RWPE2 (cell line): Measurements from ENCODE around the gene PITPNM3.

ENCODE experiments used
- ATAC-seq: fragments of 200-7000 bp; cut with Tn5 transposase; 3 replicates; pipeline ENCODE4 v1.9.1; 2021; ENCODE audit warnings: low read depth
- DNase-seq: peaks from one replicate; pipeline ENCODE4 v3.0.0-alpha.2; 2020; ENCODE audit warnings: low spot score
- H3K27ac ChIP-seq: fragments of 450-650 bp; 2 replicates; pipeline ENCODE4 v1.5.1; 2017; ENCODE audit warnings: mild to moderate bottlenecking; ENCODE audit not compliant: poor library complexity, severe bottlenecking
- H3K27me3 ChIP-seq: fragments of 250-450 bp; sonication (Bioruptor Pico); 2 replicates; pipeline ENCODE4 v1.5.1; 2021; ENCODE audit warnings: mild to moderate bottlenecking, moderate library complexity; ENCODE audit not compliant: insufficient read depth, poor library complexity, severe bottlenecking
- H3K36me3 ChIP-seq: fragments of 250-450 bp; sonication (Bioruptor Pico); 2 replicates; pipeline ENCODE4 v1.5.1; 2020; ENCODE audit warnings: low read depth, mild to moderate bottlenecking, moderate library complexity
- H3K4me1 ChIP-seq: fragments of 250-450 bp; sonication (Bioruptor Pico); 2 replicates; pipeline ENCODE4 v1.5.1; 2021; ENCODE audit warnings: mild to moderate bottlenecking, moderate library complexity; ENCODE audit not compliant: insufficient read depth, poor library complexity, severe bottlenecking
- H3K4me3 ChIP-seq: fragments of 250-450 bp; sonication (Bioruptor Pico); 2 replicates; pipeline ENCODE4 v1.5.1; 2021; ENCODE audit warnings: mild to moderate bottlenecking, moderate library complexity; ENCODE audit not compliant: severe bottlenecking
- H3K9me3 ChIP-seq: fragments of 250-450 bp; sonication (Bioruptor Pico); 2 replicates; pipeline ENCODE4 v1.5.1; 2021; ENCODE audit warnings: mild to moderate bottlenecking, moderate library complexity; ENCODE audit not compliant: severe bottlenecking
- TF ChIP-seq, protein P1 (sequence below): fragments of 450-650 bp; IDR thresholded peaks from one replicate; pipeline ENCODE4 v1.5.1; 2017; ENCODE audit warnings: mild to moderate bottlenecking, moderate library complexity; ENCODE audit not compliant: poor library complexity, severe bottlenecking

Gene PITPNM3

GRCh38 chr17:6508016-6508415, 48.3 kb downstream of the PITPNM3 start:
- no peaks in the 10 kb centered on the region for H3K9me3 ChIP-seq
- ATAC-seq (no peak), DNase-seq (no peak)
- TF ChIP-seq, protein P1, sequence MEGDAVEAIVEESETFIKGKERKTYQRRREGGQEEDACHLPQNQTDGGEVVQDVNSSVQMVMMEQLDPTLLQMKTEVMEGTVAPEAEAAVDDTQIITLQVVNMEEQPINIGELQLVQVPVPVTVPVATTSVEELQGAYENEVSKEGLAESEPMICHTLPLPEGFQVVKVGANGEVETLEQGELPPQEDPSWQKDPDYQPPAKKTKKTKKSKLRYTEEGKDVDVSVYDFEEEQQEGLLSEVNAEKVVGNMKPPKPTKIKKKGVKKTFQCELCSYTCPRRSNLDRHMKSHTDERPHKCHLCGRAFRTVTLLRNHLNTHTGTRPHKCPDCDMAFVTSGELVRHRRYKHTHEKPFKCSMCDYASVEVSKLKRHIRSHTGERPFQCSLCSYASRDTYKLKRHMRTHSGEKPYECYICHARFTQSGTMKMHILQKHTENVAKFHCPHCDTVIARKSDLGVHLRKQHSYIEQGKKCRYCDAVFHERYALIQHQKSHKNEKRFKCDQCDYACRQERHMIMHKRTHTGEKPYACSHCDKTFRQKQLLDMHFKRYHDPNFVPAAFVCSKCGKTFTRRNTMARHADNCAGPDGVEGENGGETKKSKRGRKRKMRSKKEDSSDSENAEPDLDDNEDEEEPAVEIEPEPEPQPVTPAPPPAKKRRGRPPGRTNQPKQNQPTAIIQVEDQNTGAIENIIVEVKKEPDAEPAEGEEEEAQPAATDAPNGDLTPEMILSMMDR: no peak
- H3K36me3 ChIP-seq: no peaks in the 10 kb centered on the region
- no peaks in the 10 kb centered on the region for H3K27me3 ChIP-seq
- peak overlapping the region; percentile 89 for H3K27ac ChIP-seq
- no peak overlapping the region for H3K4me3 ChIP-seq
- H3K4me1 ChIP-seq: peaks cover 21% of the 10 kb centered on the region

DNA sequence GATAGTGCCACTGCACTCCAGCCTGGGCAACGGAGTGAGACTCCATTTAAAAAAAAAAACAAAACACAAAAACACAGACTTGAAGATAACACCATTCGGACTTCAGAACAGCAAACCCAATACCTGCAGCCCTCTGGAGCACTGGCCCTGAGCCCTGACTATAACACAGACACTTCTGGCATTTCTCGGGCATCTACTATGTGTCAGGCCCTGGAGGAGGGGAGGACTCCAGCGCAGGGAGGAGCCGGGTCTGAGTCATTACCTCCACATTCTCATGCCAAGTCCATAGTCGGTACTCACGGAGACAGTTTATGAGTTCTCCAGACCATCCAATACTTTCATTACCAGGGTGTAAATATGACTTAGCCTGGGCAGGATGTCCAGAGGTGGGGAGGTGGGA, 48.8 kb downstream of the PITPNM3 start:
- Histone ChIP-seq H3K9me3 (no peaks in the 10 kb centered on the region), H3K4me3 (no peak overlapping the region), H3K4me1 (peaks cover 21% of the 10 kb centered on the region), H3K27ac (peak overlapping the region; percentile 89), H3K27me3 (no peaks in the 10 kb centered on the region), H3K36me3 (no peaks in the 10 kb centered on the region)
- DNase-seq: peak; percentile 87
- TF ChIP-seq, protein P1: no peak
- peak; percentile 89 for ATAC-seq

DNA sequence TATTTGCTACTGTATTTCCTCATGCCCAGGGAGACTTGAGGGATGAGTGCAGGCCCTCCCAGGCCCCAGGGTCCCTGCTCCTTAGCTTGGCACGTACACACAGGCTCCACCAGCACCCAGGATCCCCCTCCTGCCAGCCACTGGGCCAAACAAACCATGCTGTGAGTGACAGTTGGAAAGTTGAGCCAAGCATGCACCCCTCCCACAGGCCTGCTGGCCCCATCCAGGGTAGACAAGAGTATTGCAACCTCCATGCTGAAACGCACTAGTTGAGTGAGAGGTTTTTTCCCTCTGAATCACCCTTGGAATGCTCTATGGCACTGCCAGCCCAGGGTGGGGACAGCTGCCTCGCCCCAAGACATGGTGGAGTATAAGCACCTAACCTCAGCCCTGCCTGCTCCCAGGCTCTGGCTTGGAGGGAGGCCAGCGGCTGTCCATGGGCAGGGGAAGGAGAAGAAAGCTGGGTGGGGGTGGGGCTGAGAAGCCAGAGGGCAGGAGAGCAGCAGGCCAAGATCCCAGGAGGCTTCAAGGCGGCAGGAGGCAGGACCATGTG, 49.6 kb downstream of the PITPNM3 start:
- H3K4me1 ChIP-seq: peaks cover 21% of the 10 kb centered on the region
- H3K27ac ChIP-seq: peak overlapping the region; percentile 89
- H3K27me3 ChIP-seq: no peaks in the 10 kb centered on the region
- no peak overlapping the region for H3K4me3 ChIP-seq
- peak; percentile 87 for ATAC-seq
- no peaks in the 10 kb centered on the region for H3K36me3 ChIP-seq
- no peaks in the 10 kb centered on the region for H3K9me3 ChIP-seq
- TF ChIP-seq, protein P1: no peak
- DNase-seq: peak; percentile 91

DNA sequence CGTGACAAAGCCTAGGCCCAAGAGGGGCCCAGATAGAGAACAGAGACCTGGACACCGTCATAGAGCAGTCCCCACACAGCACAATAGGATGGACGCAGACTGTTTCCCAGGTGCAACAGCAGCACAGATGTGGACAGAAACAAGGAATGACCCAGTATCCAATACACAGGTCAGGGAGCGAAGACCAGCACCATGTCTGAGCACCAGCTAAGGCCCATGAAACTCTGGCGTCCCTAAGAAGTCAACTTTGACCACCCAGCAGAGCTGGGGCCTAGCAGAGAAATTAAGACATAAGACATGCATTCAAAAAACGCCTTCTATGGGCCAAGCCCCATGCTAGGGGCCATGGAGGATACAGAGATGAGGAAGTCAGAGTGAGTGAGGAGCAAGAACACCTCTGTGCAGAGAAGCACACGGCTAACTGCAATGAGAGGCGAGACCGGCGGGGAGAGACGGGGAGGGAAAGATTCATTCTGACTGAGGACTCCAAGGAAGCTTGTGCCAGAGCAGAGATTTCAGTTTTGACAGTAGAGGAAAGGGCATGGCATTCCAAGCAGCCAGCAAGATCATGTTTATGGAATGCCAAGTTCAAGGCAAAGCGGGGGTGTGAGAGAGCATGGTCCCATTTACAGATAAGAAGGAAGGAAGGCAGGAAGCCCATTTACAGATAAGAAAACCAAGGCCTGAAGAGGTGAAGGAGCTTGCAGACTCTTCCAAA, 50.8 kb downstream of the PITPNM3 start:
- peaks cover 21% of the 10 kb centered on the region for H3K4me1 ChIP-seq
- no peak for DNase-seq
- H3K27ac ChIP-seq: peak overlapping the region; percentile 89

More for the DNA sequence above, 50.8 kb downstream of the PITPNM3 start:
- TF ChIP-seq, protein P1: no peak
- no peak for ATAC-seq
- Histone ChIP-seq H3K27me3 (no peaks in the 10 kb centered on the region), H3K9me3 (no peaks in the 10 kb centered on the region), H3K4me3 (no peak overlapping the region), H3K36me3 (no peaks in the 10 kb centered on the region)
